Transverse colon (tissue), 4 donors: Measurements from ENCODE around the gene TOP2B. TPM values are rescaled to one million over a fixed set of nuclear protein-coding genes. Genes with fewer than 3 reads are reported as not detected.

Experiments used
- DNase-seq: peaks from one replicate; pipeline ENCODE4 v3.0.0-alpha.2; 2019
- H3K27ac ChIP-seq, 4 donors: fragments of 200-600 bp; sonication (generic); 2 replicates each; pipeline ENCODE4 v1.5.1; 2016 to 2018; ENCODE audit warnings: inconsistent platforms in 4 of 4
- H3K27me3 ChIP-seq: fragments of 200-600 bp; sonication (generic); 2 replicates; pipeline ENCODE4 v1.5.1; 2017; ENCODE audit warnings: inconsistent platforms
- H3K36me3 ChIP-seq, 4 donors: fragments of 200-600 bp; sonication (generic); 2 replicates each; pipeline ENCODE4 v1.5.1; 2017 to 2019; ENCODE audit warnings: inconsistent platforms in 4 of 4
- H3K4me1 ChIP-seq, 4 donors: fragments of 200-600 bp; sonication (generic); 2 replicates each; pipeline ENCODE4 v1.5.1; 2017 to 2020; ENCODE audit warnings: inconsistent platforms in 4 of 4
- H3K4me3 ChIP-seq, 4 donors: fragments of 200-600 bp; sonication (generic); 1 replicate in 1 of 4; 2 replicates in 3 of 4; pipeline versions ENCODE4 v1.5.1 to v1.6.1; 2017 to 2019; ENCODE audit warnings: inconsistent platforms in 4 of 4
- H3K9me3 ChIP-seq, 2 donors: fragments of 200-600 bp; sonication (generic); 2 replicates each; pipeline ENCODE4 v1.5.1; 2017 to 2019; ENCODE audit warnings: inconsistent platforms in 2 of 2
- CTCF ChIP-seq, 5 experiments: fragments of 200-600 bp in 3 of 5; fragments of 450-650 bp in 2 of 5; sonication (generic) in 3 of 5; IDR thresholded peaks; 1 replicate in 2 of 5; 2 replicates in 3 of 5; pipeline ENCODE4 v1.5.1; 2016 to 2017; ENCODE audit warnings: antibody characterized with exemption in 5 of 5, inconsistent platforms in 3 of 5, mild to moderate bottlenecking in 2 of 5, moderate library complexity in 1 of 5
- EP300 ChIP-seq: sonication (generic); formaldehyde crosslinking; IDR thresholded peaks from one replicate; pipeline ENCODE4 v1.6.1; 2017; ENCODE audit warnings: antibody characterized with exemption, low read depth
- POLR2A ChIP-seq: fragments of 450-650 bp; IDR thresholded peaks from one replicate; pipeline ENCODE4 v1.6.1; 2016; ENCODE audit warnings: antibody characterized with exemption, mild to moderate bottlenecking, moderate library complexity
- POLR2AphosphoS5 ChIP-seq, 3 donors: sonication (generic); formaldehyde crosslinking; IDR thresholded peaks; one replicate each; pipeline ENCODE4 v1.6.1; 2016; ENCODE audit warnings: antibody characterized with exemption in 3 of 3
- WGBS, 2 donors: methylation state at CpG; one replicate each; pipeline ENCODE4 v1.1.5; 2018; ENCODE audit warnings: low coverage in 1 of 2; 5-methylcytosine and 5-hydroxymethylcytosine counted together
- in situ Hi-C, 4 donors: fragments of 200-750 bp; cut with MboI; loops; one replicate each; pipeline versions ENCODE4 v1.15.0 to v1.15.1; 2017; ENCODE audit warnings: low sequenced_read_pairs in 3 of 4, low pct_ligation_motif_present in 1 of 4, low pct_unique_long_range_greater_than_20kb in 1 of 4
- intact Hi-C: fragments of 100-400 bp; cut with DNase I; formaldehyde crosslinking; loops from one replicate; pipeline ENCODE4 v1.15.1; 2023; ENCODE audit warnings: low total_unique reads
- total RNA-seq, 4 donors: library from RNA; depleted of rRNA; stranded (reverse); fragments of >200 nt; gene quantifications; one replicate each; pipeline ENCODE4 v1.1.0, GENCODE V29; 2016

The TOP2B gene
- total RNA-seq, 4 donors from 2014 or later = 37.4 to 104 (median 71.5) TPM

- no peak for TF ChIP-seq POLR2AphosphoS5 (IDR thresholded peaks at IDR 0.05)
- no peaks in the 10 kb centered on the region for H3K4me1 ChIP-seq
- peaks cover 0 to 61% (median 25%) of the 10 kb centered on the region in 4 donors for H3K36me3 ChIP-seq
- DNase-seq = no peak
- H3K4me3 ChIP-seq = no peak overlapping the region
- H3K27ac ChIP-seq = no peak overlapping the region
- no peaks in the 10 kb centered on the region for H3K9me3 ChIP-seq
- intact Hi-C loops (no loop called here), in situ Hi-C loops (no loop called here)
- no peaks in the 10 kb centered on the region for H3K27me3 ChIP-seq
- WGBS, 2 donors = 85 to 93% methylated on average over 3 of the region's 3 CpGs
Measured at GRCh38 chr3:25633919-25634318, 30.8 kb downstream of the TOP2B start.

- H3K27ac ChIP-seq = no peak overlapping the region
- no peak for TF ChIP-seq POLR2AphosphoS5 (IDR thresholded peaks at IDR 0.05)
- TF ChIP-seq EP300 = no peak
- TF ChIP-seq CTCF (IDR thresholded peaks at IDR 0.05) = no peak
- TF ChIP-seq POLR2A = no peak
- 88 to 94% methylated on average over 1 of the region's 1 CpG for WGBS, 2 donors
- peaks cover 0 to 73% (median 35%) of the 10 kb centered on the region in 4 donors for H3K36me3 ChIP-seq
- no peak for DNase-seq
- intact Hi-C loops (no loop called here), in situ Hi-C loops (no loop called here)
- H3K27me3 ChIP-seq = no peaks in the 10 kb centered on the region
- H3K4me3 ChIP-seq = no peak overlapping the region
- no peaks in the 10 kb centered on the region for H3K4me1 ChIP-seq
- no peaks in the 10 kb centered on the region for H3K9me3 ChIP-seq
Measured at GRCh38 chr3:25631989-25632388, 32.7 kb downstream of the TOP2B start.

- in situ Hi-C loops (no loop called here), intact Hi-C loops (no loop called here)
- no peak overlapping the region for H3K4me3 ChIP-seq
- no peaks in the 10 kb centered on the region for H3K9me3 ChIP-seq
- H3K27me3 ChIP-seq = no peaks in the 10 kb centered on the region
- peaks cover 0 to 62% (median 26%) of the 10 kb centered on the region in 4 donors for H3K36me3 ChIP-seq
- H3K27ac ChIP-seq = no peak overlapping the region
- TF ChIP-seq EP300 = no peak
- no peak for TF ChIP-seq POLR2A
- DNase-seq = no peak
- WGBS, 2 donors = 98 to 100% methylated on average over 2 of the region's 2 CpGs
- H3K4me1 ChIP-seq = no peaks in the 10 kb centered on the region
Measured at GRCh38 chr3:25621087-25621486, 43.6 kb downstream of the TOP2B start.

GRCh38 chr3:25620493-25620892, 44.2 kb downstream of the TOP2B start:
- intact Hi-C loops = no loop called here
- DNase-seq = no peak
- Histone ChIP-seq H3K27ac (no peak overlapping the region), H3K9me3 (no peaks in the 10 kb centered on the region), H3K4me3 (no peak overlapping the region), H3K36me3 (peaks cover 0 to 59% (median 25%) of the 10 kb centered on the region in 4 donors), H3K27me3 (no peaks in the 10 kb centered on the region), H3K4me1 (no peaks in the 10 kb centered on the region)
- no peak for TF ChIP-seq POLR2AphosphoS5 (IDR thresholded peaks at IDR 0.05)
- no peak for TF ChIP-seq POLR2A
- no peak for TF ChIP-seq CTCF (IDR thresholded peaks at IDR 0.05)
- TF ChIP-seq EP300 = no peak
- in situ Hi-C loops = no loop called here
- 92 to 98% methylated on average over 5 of the region's 5 CpGs for WGBS, 2 donors

GRCh38 chr3:25619382-25619781, 45.3 kb downstream of the TOP2B start:
- Histone ChIP-seq H3K27ac (no peak overlapping the region), H3K27me3 (no peaks in the 10 kb centered on the region), H3K36me3 (peaks cover 0 to 58% (median 25%) of the 10 kb centered on the region in 4 donors), H3K4me1 (no peaks in the 10 kb centered on the region), H3K4me3 (no peak overlapping the region), H3K9me3 (no peaks in the 10 kb centered on the region)
- intact Hi-C loops (no loop called here), in situ Hi-C loops (no loop called here)
- no peak for TF ChIP-seq EP300
- DNase-seq = no peak

- TF ChIP-seq POLR2AphosphoS5 (IDR thresholded peaks at IDR 0.05) (no peak), CTCF (IDR thresholded peaks at IDR 0.05) (no peak), POLR2A (no peak), EP300 (no peak)
- in situ Hi-C loops = no loop called here
- Histone ChIP-seq H3K9me3 (no peaks in the 10 kb centered on the region), H3K4me1 (no peaks in the 10 kb centered on the region), H3K4me3 (no peak overlapping the region), H3K27ac (no peak overlapping the region), H3K27me3 (no peaks in the 10 kb centered on the region), H3K36me3 (peaks cover 0 to 54% (median 26%) of the 10 kb centered on the region in 4 donors)
- no peak for DNase-seq
- intact Hi-C loops = no loop called here
Measured at GRCh38 chr3:25618028-25618427, 46.7 kb downstream of the TOP2B start.
